AG09309 (cell line): ENCODE results near the gene PRR5.

Experiments
- DNase-seq: peaks from one replicate; pipeline ENCODE4 v3.0.0-alpha.2; 2010; ENCODE audit warnings: low read depth
- H3K4me3 ChIP-seq: 2 replicates; pipeline ENCODE4 v1.5.1; 2011; ENCODE audit warnings: mild to moderate bottlenecking, low read depth, low read length, moderate library complexity; ENCODE audit not compliant: control insufficient read depth
- CTCF ChIP-seq: IDR thresholded peaks from 2 replicates; pipeline ENCODE4 v1.5.1; 2011; ENCODE audit warnings: mild to moderate bottlenecking, low read depth, low read length, inconsistent platforms; ENCODE audit not compliant: insufficient read depth, control insufficient read depth; ENCODE audit errors: missing control alignments

Gene PRR5

GRCh38 chr22:44661659-44662569 is 40.1 kb upstream of the PRR5 start:
- H3K4me3 ChIP-seq, result no peak overlapping the region
- TF ChIP-seq CTCF, result no peak
- no peak for DNase-seq

GRCh38 chr22:44663256-44663999 is 38.6 kb upstream of the PRR5 start:
- no peak overlapping the region for H3K4me3 ChIP-seq
- no peak for TF ChIP-seq CTCF
- DNase-seq, result no peak

GRCh38 chr22:44664149-44664548 is 37.9 kb upstream of the PRR5 start:
- no peak overlapping the region for H3K4me3 ChIP-seq
- DNase-seq, result no peak
- TF ChIP-seq CTCF, result no peak

- DNase-seq, result no peak
- H3K4me3 ChIP-seq, result no peak overlapping the region
- TF ChIP-seq CTCF, result no peak
Measured at GRCh38 chr22:44665115-44665514, 36.9 kb upstream of the PRR5 start.

GRCh38 chr22:44666207-44666585 is 35.8 kb upstream of the PRR5 start:
- no peak for TF ChIP-seq CTCF
- DNase-seq, result no peak
- no peak overlapping the region for H3K4me3 ChIP-seq

GRCh38 chr22:44667276-44667675 is 34.7 kb upstream of the PRR5 start:
- TF ChIP-seq CTCF, result no peak
- no peak overlapping the region for H3K4me3 ChIP-seq
- DNase-seq, result no peak
